Measurements from ENCODE around the gene MT1B. TPM values are rescaled to one million over a fixed set of nuclear protein-coding genes. Genes with fewer than 3 reads are reported as not detected.

The MT1B gene
- total and polyA plus RNA-seq, 9 of the 15 experiments (the other 6 are each of a cell fraction or from before 2014, with no cell fraction given) = not detected

GRCh38 chr16:56603589-56603988 lies 48.1 kb upstream of the MT1B start:
- intact Hi-C loops (cut with micrococcal nuclease) (loop anchor here (1.0 kb wide), 1 partner anchor 99 kb away; no protein-coding TSS in a partner anchor), in situ Hi-C loops (cut with MboI) (no loop called here)
- no peaks in the 10 kb centered on the region for H3K79me2 ChIP-seq (ENCODE audit: control insufficient read depth, insufficient read depth, low read length)
- no peak overlapping the region for H3K27ac ChIP-seq (ENCODE audit: extremely low read depth, low read depth, low read length)
- peaks cover 15 to 20% of the 10 kb centered on the region in 2 experiments; a peak in 4 of 5 replicates for H3K4me1 ChIP-seq (replicated peaks in 1 of 2; ENCODE audit: control insufficient read depth in 2 of 2, insufficient read depth in 2 of 2, low read length in 2 of 2)
- FAIRE-seq = peak; percentile 68
- POLR2A ChIA-PET = interaction anchor here (0.6 kb wide), 2 partner anchors 20 to 268 kb away, joined by 3 to 4 read pairs; no protein-coding TSS in a partner anchor
- H3K9ac ChIP-seq (ENCODE audit: insufficient read depth in 1 of 2, low read depth in 2 of 2, low read length in 2 of 2) = no peak overlapping the region
- 11% methylated on average over 4 of the region's 4 CpGs for WGBS (ENCODE audit: insufficient coverage, low coverage, missing lambda C conversion rate)
- H3K4me3 ChIP-seq = no peak overlapping the region
- DNase-seq (ENCODE audit: extremely low read depth in 1 of 4, low spot score in 3 of 4) = peak in 2 of 4 experiments; percentile 54 to 69
- H3K4me2 ChIP-seq (ENCODE audit: insufficient read depth, low read length) = no peak overlapping the region
- H3K27me3 ChIP-seq (ENCODE audit: control insufficient read depth in 2 of 2, insufficient read depth in 2 of 2, low read length in 2 of 2) = peaks cover 3 to 11% of the 10 kb centered on the region in 2 experiments; a peak in 2 of 5 replicates
- no peak overlapping the region for H2AFZ ChIP-seq (ENCODE audit: low read depth, low read length)
- H4K20me1 ChIP-seq (replicated peaks; ENCODE audit: control insufficient read depth, insufficient read depth, low read length) = no peaks in the 10 kb centered on the region
- ATAC-seq = peak; percentile 57
- no peaks in the 10 kb centered on the region for H3K9me1 ChIP-seq (ENCODE audit: control insufficient read depth, insufficient read depth, low read length)
- H3K36me3 ChIP-seq (ENCODE audit: control insufficient read depth, insufficient read depth, low read length) = no peaks in the 10 kb centered on the region
- no peaks in the 10 kb centered on the region for H3K9me3 ChIP-seq (replicated peaks; ENCODE audit: control insufficient read depth, insufficient read depth, low read depth, low read length)
- CTCF ChIA-PET (ENCODE audit: low intra/inter-chr PET ratio) = interaction anchor here (1.3 to 1.5 kb wide), 2 partner anchors 27 to 99 kb away, joined by 3 to 13 read pairs; no protein-coding TSS in a partner anchor
- no TSS peak for BruUV-seq (replicated peaks)
- TF ChIP-seq CREM (IDR thresholded peaks at IDR 0.05; ENCODE audit: low read depth) (0 out of 2 replicates have a peak, but pooled peaks have one; percentile 16), GTF2F1 (IDR thresholded peaks at IDR 0.05; ENCODE audit: low read depth, low read length) (no peak), SMC3 (conservative IDR thresholded peaks at IDR 0.05; ENCODE audit: insufficient read depth, low read depth, low read length) (0 out of 2 replicates have a peak, but pooled peaks have one; percentile 10), CEBPB (tag; IDR thresholded peaks at IDR 0.05) (0 out of 2 replicates have a peak, but pooled peaks have one; percentile 1), PKNOX1 (IDR thresholded peaks at IDR 0.05) (peak; percentile 87), ZFP36 (IDR thresholded peaks at IDR 0.05; ENCODE audit: low read depth, low read length, partially characterized antibody) (peak; percentile 55), MEIS2 (IDR thresholded peaks at IDR 0.05; ENCODE audit: partially characterized antibody) (peak; percentile 69)
- TF ChIP-seq, protein P1, sequence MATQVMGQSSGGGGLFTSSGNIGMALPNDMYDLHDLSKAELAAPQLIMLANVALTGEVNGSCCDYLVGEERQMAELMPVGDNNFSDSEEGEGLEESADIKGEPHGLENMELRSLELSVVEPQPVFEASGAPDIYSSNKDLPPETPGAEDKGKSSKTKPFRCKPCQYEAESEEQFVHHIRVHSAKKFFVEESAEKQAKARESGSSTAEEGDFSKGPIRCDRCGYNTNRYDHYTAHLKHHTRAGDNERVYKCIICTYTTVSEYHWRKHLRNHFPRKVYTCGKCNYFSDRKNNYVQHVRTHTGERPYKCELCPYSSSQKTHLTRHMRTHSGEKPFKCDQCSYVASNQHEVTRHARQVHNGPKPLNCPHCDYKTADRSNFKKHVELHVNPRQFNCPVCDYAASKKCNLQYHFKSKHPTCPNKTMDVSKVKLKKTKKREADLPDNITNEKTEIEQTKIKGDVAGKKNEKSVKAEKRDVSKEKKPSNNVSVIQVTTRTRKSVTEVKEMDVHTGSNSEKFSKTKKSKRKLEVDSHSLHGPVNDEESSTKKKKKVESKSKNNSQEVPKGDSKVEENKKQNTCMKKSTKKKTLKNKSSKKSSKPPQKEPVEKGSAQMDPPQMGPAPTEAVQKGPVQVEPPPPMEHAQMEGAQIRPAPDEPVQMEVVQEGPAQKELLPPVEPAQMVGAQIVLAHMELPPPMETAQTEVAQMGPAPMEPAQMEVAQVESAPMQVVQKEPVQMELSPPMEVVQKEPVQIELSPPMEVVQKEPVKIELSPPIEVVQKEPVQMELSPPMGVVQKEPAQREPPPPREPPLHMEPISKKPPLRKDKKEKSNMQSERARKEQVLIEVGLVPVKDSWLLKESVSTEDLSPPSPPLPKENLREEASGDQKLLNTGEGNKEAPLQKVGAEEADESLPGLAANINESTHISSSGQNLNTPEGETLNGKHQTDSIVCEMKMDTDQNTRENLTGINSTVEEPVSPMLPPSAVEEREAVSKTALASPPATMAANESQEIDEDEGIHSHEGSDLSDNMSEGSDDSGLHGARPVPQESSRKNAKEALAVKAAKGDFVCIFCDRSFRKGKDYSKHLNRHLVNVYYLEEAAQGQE (IDR thresholded peaks at IDR 0.05; ENCODE audit: borderline replicate concordance) = peak; percentile 60; the same call in 1 of the 2 replicates
- TF ChIP-seq, protein P1 (CRISPR knock-in tag; IDR thresholded peaks at IDR 0.05; ENCODE audit: low read depth) = no peak
- TF ChIP-seq, protein P2, sequence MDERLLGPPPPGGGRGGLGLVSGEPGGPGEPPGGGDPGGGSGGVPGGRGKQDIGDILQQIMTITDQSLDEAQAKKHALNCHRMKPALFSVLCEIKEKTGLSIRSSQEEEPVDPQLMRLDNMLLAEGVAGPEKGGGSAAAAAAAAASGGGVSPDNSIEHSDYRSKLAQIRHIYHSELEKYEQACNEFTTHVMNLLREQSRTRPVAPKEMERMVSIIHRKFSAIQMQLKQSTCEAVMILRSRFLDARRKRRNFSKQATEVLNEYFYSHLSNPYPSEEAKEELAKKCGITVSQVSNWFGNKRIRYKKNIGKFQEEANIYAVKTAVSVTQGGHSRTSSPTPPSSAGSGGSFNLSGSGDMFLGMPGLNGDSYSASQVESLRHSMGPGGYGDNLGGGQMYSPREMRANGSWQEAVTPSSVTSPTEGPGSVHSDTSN (CRISPR knock-in tag; IDR thresholded peaks at IDR 0.05; ENCODE audit: low read depth) = no peak
- TF ChIP-seq, protein P2 (tag; conservative IDR thresholded peaks at IDR 0.05; ENCODE audit: low read depth) = 0 out of 2 replicates have a peak, but pooled peaks have one; percentile 17
